ENCODE results near the gene ZNRF3.

ZNRF3 gene

GRCh38 chr22:28896611-28897010 is 13.2 kb downstream of the ZNRF3 start:
- TF ChIP-seq CTCF (IDR thresholded peaks at IDR 0.05): no peak

- no peak for TF ChIP-seq CTCF (IDR thresholded peaks at IDR 0.05)
These were observed 14.9 kb downstream of the ZNRF3 start for GRCh38 chr22:28898233-28898629.

GRCh38 chr22:28899199-28899853 is 16.0 kb downstream of the ZNRF3 start:
- no peak for TF ChIP-seq CTCF (IDR thresholded peaks at IDR 0.05)

- TF ChIP-seq CTCF (IDR thresholded peaks at IDR 0.05): no peak
These were observed 17.1 kb downstream of the ZNRF3 start for GRCh38 chr22:28900379-28900925.

DNA sequence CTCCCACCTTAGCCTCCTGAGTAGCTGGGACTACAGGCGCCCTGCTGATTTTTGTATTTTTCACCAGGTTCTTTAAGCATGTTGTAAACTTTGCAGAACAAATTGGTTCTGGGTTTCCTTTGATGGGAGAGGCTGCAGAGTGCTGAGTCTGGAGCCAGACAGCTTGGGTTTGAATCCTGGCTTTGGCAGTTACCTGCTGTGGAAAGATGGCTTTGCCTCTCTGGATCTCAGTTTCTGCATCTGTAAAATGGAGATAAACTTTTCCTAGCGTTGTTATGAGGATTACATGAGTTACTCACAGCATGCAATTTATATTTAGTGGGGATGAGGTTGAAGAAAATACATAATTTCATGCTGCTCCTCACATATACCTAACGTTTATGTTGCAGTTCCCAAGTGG is 19.1 kb downstream of the ZNRF3 start:
- TF ChIP-seq CTCF (IDR thresholded peaks at IDR 0.05): no peak

- TF ChIP-seq CTCF (IDR thresholded peaks at IDR 0.05): no peak
These were observed 19.7 kb downstream of the ZNRF3 start for GRCh38 chr22:28903080-28903479.

DNA sequence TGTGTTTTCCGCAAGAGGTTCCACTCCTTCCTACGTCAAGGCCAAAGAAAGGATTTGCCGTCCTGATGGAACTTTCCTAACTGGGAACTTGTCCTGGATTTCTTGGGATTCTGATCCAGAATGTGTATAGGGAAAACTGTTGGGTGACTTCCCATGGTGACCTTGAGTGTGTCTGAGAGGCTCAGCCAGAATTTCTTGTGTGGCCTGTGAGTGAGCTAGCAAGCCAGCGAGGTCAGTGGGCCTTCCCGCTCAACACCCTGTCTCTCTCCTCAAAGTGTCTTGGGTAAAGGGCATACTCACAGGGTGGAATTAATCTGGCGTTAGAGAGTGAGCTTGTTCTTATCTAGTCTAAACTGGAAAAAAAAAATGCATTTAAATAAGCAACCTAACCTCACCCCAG is 20.4 kb downstream of the ZNRF3 start:
- TF ChIP-seq CTCF (IDR thresholded peaks at IDR 0.05): no peak
